HG02678 (cell line): ENCODE measurements around the gene DLGAP3.
"Not testable (repeated sequence)": the region's sequence is repeated elsewhere in the genome, so short reads cannot be mapped to it uniquely, and the experiment has no call there.

ENCODE experiments used
- ATAC-seq: cut with Tn5 transposase; IDR thresholded peaks from one replicate; pipeline ENCODE4 v1.9.1; 2021; ENCODE audit warnings: mild to moderate bottlenecking, moderate library complexity; ENCODE audit not compliant: unreplicated experiment

The DLGAP3 gene

GRCh38 chr1:34929497-34929852 lies at the start of gene DLGAP3:
TSS of gene DLGAP3 (minus strand) at chr1:34929650. CDS start at chr1:34905383, 24,267 bp downstream.
- no peak for ATAC-seq

- ATAC-seq: no peak
Observed at GRCh38 chr1:34978921-34979320, 49.5 kb upstream of the DLGAP3 start.

GRCh38 chr1:34977858-34978257 lies 48.4 kb upstream of the DLGAP3 start:
- no peak for ATAC-seq

GRCh38 chr1:34977210-34977471 lies 47.7 kb upstream of the DLGAP3 start:
- no peak for ATAC-seq

- ATAC-seq: no peak
Observed at GRCh38 chr1:34976384-34977209, 47.1 kb upstream of the DLGAP3 start.

- no peak for ATAC-seq
Observed at GRCh38 chr1:34975771-34976170, 46.3 kb upstream of the DLGAP3 start.

GRCh38 chr1:34975338-34975737 lies 45.9 kb upstream of the DLGAP3 start:
- ATAC-seq: no peak

GRCh38 chr1:34974626-34975025 lies 45.2 kb upstream of the DLGAP3 start:
- ATAC-seq: no peak

- no peak for ATAC-seq
Observed at GRCh38 chr1:34973326-34973725, 43.9 kb upstream of the DLGAP3 start.

- ATAC-seq: no peak
Observed at GRCh38 chr1:34970829-34971228, 41.4 kb upstream of the DLGAP3 start.

- ATAC-seq: no peak
Observed at GRCh38 chr1:34970220-34970735, 40.8 kb upstream of the DLGAP3 start.

- ATAC-seq: not testable (repeated sequence)
Observed at GRCh38 chr1:34968297-34968696, 38.8 kb upstream of the DLGAP3 start.

GRCh38 chr1:34967672-34968071 lies 38.2 kb upstream of the DLGAP3 start:
- not testable (repeated sequence) for ATAC-seq

GRCh38 chr1:34965597-34965996 lies 36.1 kb upstream of the DLGAP3 start:
- no peak for ATAC-seq

GRCh38 chr1:34950428-34950827 lies 21.0 kb upstream of the DLGAP3 start:
- no peak for ATAC-seq

- ATAC-seq: not testable (repeated sequence)
Observed at GRCh38 chr1:34948739-34949138, 19.3 kb upstream of the DLGAP3 start.

- not testable (repeated sequence) for ATAC-seq
Observed at GRCh38 chr1:34947641-34948314, 18.3 kb upstream of the DLGAP3 start.

- no peak for ATAC-seq
Observed at GRCh38 chr1:34946211-34946610, 16.8 kb upstream of the DLGAP3 start.

- not testable (repeated sequence) for ATAC-seq
Observed at GRCh38 chr1:34941798-34942197, 12.3 kb upstream of the DLGAP3 start.

- no peak for ATAC-seq
Observed at GRCh38 chr1:34930702-34931071, 1.2 kb upstream of the DLGAP3 start.

- ATAC-seq: no peak
Observed at GRCh38 chr1:34929853-34930701, 627 bp upstream of the DLGAP3 start.
